Measurements from ENCODE around the gene FOXI2. TPM values are rescaled to one million over a fixed set of nuclear protein-coding genes. Genes with fewer than 3 reads are reported as not detected.

FOXI2 gene
- total and polyA plus RNA-seq, 2 of the 4 experiments (the other 2 are of a cell fraction), result not detected

DNA sequence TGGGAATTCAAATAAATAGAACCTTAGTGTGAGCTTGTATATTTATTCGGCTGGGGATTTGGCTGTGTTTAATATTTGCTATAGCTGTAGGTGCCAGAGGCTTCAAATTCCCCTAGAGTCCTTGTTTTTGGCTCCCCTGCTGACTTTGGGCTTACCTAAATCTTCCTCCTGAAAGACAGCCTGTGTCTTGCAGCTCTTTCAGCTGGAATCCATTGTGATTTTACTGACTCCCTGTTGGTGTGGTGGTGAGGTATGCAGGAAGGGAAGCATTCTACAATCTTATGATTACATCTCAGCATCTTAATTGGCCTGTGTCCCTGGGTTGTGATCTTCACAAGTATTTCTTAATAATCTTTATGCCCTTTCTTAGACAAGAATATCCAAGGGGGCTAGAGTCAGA lies 25.9 kb downstream of the FOXI2 start:
- Histone ChIP-seq H3K14ac (replicated peaks; ENCODE audit: low read depth, low read length) (no peak overlapping the region), H3K4me3 (ENCODE audit: insufficient read depth, low read depth, low read length) (no peak overlapping the region), H3K4ac (ENCODE audit: low read depth, low read length) (no peak overlapping the region), H3K4me1 (ENCODE audit: control insufficient read depth, insufficient read depth, low read length) (no peaks in the 10 kb centered on the region), H4K91ac (ENCODE audit: insufficient read depth, low read depth, low read length) (no peak overlapping the region), H4K8ac (ENCODE audit: low read depth in 2 of 2, low read length in 2 of 2) (no peak overlapping the region), H3K18ac (ENCODE audit: low read depth, low read length) (no peak overlapping the region), H3K9ac (ENCODE audit: low read depth, low read length) (no peak overlapping the region), H3K23ac (ENCODE audit: low read depth, low read length) (no peak overlapping the region), H2BK15ac (ENCODE audit: low read depth, low read length) (no peak overlapping the region), H4K5ac (ENCODE audit: low read depth, low read length) (no peak overlapping the region), H2BK5ac (ENCODE audit: low read depth, low read length, poor library complexity, severe bottlenecking) (no peak overlapping the region), H3K27ac (ENCODE audit: insufficient read depth, low read length) (no peak overlapping the region), H4K20me1 (ENCODE audit: insufficient read depth, low read length) (no peaks in the 10 kb centered on the region), H3K9me3 (ENCODE audit: control insufficient read depth, insufficient read depth, low read length) (peaks cover 3% of the 10 kb centered on the region), H3K56ac (ENCODE audit: extremely low read depth, insufficient read depth, low read length) (no peak overlapping the region), H3K79me1 (ENCODE audit: low read depth in 1 of 2, low read length in 2 of 2) (no peaks in the 10 kb centered on the region), H2BK120ac (ENCODE audit: low read depth, low read length) (no peak overlapping the region), H2AK9ac (replicated peaks; ENCODE audit: low read depth, low read length, poor library complexity) (no peak overlapping the region), H3K9me1 (ENCODE audit: insufficient read depth, low read length) (no peaks in the 10 kb centered on the region), H3K27me3 (ENCODE audit: control insufficient read depth, insufficient read depth, low read length) (no peaks in the 10 kb centered on the region), H3K4me2 (ENCODE audit: low read depth, low read length) (no peak overlapping the region), H2BK20ac (ENCODE audit: low read depth, low read length) (no peak overlapping the region), H2AK5ac (ENCODE audit: low read depth, low read length) (no peak overlapping the region), H3K36me3 (ENCODE audit: control insufficient read depth, insufficient read depth, low read length) (no peaks in the 10 kb centered on the region), H2AFZ (replicated peaks; ENCODE audit: low read length, poor library complexity) (no peak overlapping the region)
- BruUV-seq (replicated peaks), result no TSS peak
- ChIA-PET CTCF (no interaction called here), POLR2A (ENCODE audit: unreplicated experiment) (no interaction called here)
- in situ Hi-C loops (cut with MboI; ENCODE audit: low sequenced_read_pairs) (no loop called here), intact Hi-C loops (cut with micrococcal nuclease) (no loop called here), dilution Hi-C loops (cut with HindIII; ENCODE audit: low sequenced_read_pairs, unreplicated experiment) (no loop called here)
- TF ChIP-seq POLR2A (IDR thresholded peaks at IDR 0.05; ENCODE audit: low read depth, low read length), result no peak
- TF ChIP-seq USF2 (IDR thresholded peaks at IDR 0.05; ENCODE audit: low read depth, low read length), result no peak
- TF ChIP-seq CEBPB (IDR thresholded peaks at IDR 0.05; ENCODE audit: low read depth, low read length), result no peak
- TF ChIP-seq CTCF (conservative IDR thresholded peaks at IDR 0.05; ENCODE audit: low read depth, low read length), result no peak
- TF ChIP-seq RCOR1 (IDR thresholded peaks at IDR 0.05; ENCODE audit: insufficient replicate concordance, low read length), result no peak
- TF ChIP-seq MAFK (IDR thresholded peaks at IDR 0.05; ENCODE audit: low read depth, low read length), result no peak
- TF ChIP-seq BHLHE40 (IDR thresholded peaks at IDR 0.05; ENCODE audit: low read depth, low read length), result no peak
- no peak for TF ChIP-seq SMC3 (IDR thresholded peaks at IDR 0.05; ENCODE audit: low read depth, low read length)
- no peak for TF ChIP-seq RFX5 (IDR thresholded peaks at IDR 0.05; ENCODE audit: low read depth, low read length)
- TF ChIP-seq RAD21 (IDR thresholded peaks at IDR 0.05; ENCODE audit: low read length), result no peak
- TF ChIP-seq, protein P1, sequence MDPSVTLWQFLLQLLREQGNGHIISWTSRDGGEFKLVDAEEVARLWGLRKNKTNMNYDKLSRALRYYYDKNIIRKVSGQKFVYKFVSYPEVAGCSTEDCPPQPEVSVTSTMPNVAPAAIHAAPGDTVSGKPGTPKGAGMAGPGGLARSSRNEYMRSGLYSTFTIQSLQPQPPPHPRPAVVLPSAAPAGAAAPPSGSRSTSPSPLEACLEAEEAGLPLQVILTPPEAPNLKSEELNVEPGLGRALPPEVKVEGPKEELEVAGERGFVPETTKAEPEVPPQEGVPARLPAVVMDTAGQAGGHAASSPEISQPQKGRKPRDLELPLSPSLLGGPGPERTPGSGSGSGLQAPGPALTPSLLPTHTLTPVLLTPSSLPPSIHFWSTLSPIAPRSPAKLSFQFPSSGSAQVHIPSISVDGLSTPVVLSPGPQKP (IDR thresholded peaks at IDR 0.05; ENCODE audit: borderline replicate concordance, low read depth, low read length), result no peak
- no peak for TF ChIP-seq MXI1 (IDR thresholded peaks at IDR 0.05; ENCODE audit: borderline replicate concordance, low read depth, low read length)
- TF ChIP-seq CHD1 (IDR thresholded peaks at IDR 0.05; ENCODE audit: low read depth, low read length), result no peak
- no peak for TF ChIP-seq MAZ (IDR thresholded peaks at IDR 0.05; ENCODE audit: borderline replicate concordance, low read depth, low read length)
- TF ChIP-seq FOS (IDR thresholded peaks at IDR 0.05; ENCODE audit: low read depth, low read length), result no peak
- TF ChIP-seq NFE2L2 (IDR thresholded peaks at IDR 0.05; ENCODE audit: low read depth, low read length), result no peak
- no CpG with 5 or more reads among the region's 1 CpG for WGBS, 2 experiments (ENCODE audit: extremely low coverage in 2 of 2, insufficient read length in 1 of 2)
- DNase-seq (no peak), ATAC-seq (ENCODE audit: low read depth) (no peak)
